ENCODE results near the gene COX19. TPM values are rescaled to one million over a fixed set of nuclear protein-coding genes. Genes with fewer than 3 reads are reported as not detected.

COX19 gene
- polyA plus RNA-seq, 1 donor from 2014 or later: 16.0 TPM

DNA sequence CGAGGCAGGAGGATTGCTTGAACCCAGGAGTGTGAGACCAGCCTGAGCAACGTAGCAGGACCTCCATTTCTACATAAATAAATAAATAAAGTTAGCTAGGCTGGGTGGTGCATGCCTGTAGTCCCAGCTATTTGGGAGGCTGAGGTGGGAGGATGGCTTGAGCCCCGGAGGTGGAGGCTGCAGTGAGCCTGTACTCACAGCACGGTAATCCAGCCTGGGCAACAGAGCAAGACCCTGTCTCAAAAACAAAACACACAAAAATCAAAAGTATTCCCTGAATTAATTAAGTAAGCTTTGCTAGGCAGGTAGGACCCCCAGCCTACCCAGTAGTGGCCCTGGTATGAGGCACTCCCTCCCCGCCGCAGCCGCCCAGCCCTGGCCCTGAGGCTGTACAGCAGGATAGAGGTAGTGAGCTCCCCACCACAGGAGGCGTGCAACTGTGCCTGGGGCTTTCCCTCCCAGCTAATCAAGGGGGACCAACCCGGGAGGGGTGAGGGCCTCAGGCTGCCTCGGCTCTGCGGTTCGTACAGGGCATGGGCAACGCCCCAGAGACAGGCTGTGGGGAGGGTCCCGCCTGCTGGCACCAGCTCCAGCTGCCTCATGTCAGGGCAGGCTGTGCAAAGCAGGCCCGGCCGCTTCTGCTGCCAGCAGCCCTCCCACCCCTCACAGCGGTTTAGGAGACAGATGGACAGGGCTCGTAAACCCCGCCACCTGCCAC is 6.6 kb upstream of the COX19 start:
- Histone ChIP-seq H3F3A (ENCODE audit: insufficient read depth, low read length, poor library complexity, severe bottlenecking) (no peaks in the 10 kb centered on the region), H3K27ac (ENCODE audit: low read length) (no peak overlapping the region), H3K9me3 (ENCODE audit: low read length) (no peaks in the 10 kb centered on the region), H3K79me2 (replicated peaks; ENCODE audit: insufficient read depth, low read length) (no peaks in the 10 kb centered on the region), H3K9me2 (ENCODE audit: insufficient read depth, low read length) (no peaks in the 10 kb centered on the region), H2AFZ (ENCODE audit: low read depth, low read length) (no peak overlapping the region), H3K9ac (ENCODE audit: low read length) (no peak overlapping the region), H3K4me3 (ENCODE audit: low read length) (no peak overlapping the region), H3K4me2 (ENCODE audit: low read length) (no peak overlapping the region), H3K27me3 (ENCODE audit: insufficient read depth, low read depth, low read length) (no peaks in the 10 kb centered on the region), H3K36me3 (ENCODE audit: insufficient read depth, low read length) (no peaks in the 10 kb centered on the region), H4K20me1 (ENCODE audit: insufficient read depth) (no peaks in the 10 kb centered on the region)
- TF ChIP-seq CTCF (IDR thresholded peaks at IDR 0.05; ENCODE audit: poor library complexity, severe bottlenecking): no peak
- no peak for TF ChIP-seq SMC3 (conservative IDR thresholded peaks at IDR 0.05; ENCODE audit: poor library complexity)
- no peak for TF ChIP-seq RAD21 (conservative IDR thresholded peaks at IDR 0.05)
- TF ChIP-seq POLR2AphosphoS5 (IDR thresholded peaks at IDR 0.05): no peak
- no peak for TF ChIP-seq EZH2 (IDR thresholded peaks at IDR 0.05; ENCODE audit: borderline replicate concordance, insufficient read depth, low read length, poor library complexity, severe bottlenecking)
- TF ChIP-seq TAF1 (IDR thresholded peaks at IDR 0.05; ENCODE audit: low read depth): no peak
- no peak for TF ChIP-seq MXI1 (conservative IDR thresholded peaks at IDR 0.05; ENCODE audit: poor library complexity, severe bottlenecking)
- TF ChIP-seq EP300 (conservative IDR thresholded peaks at IDR 0.05; ENCODE audit: poor library complexity, severe bottlenecking): no peak

DNA sequence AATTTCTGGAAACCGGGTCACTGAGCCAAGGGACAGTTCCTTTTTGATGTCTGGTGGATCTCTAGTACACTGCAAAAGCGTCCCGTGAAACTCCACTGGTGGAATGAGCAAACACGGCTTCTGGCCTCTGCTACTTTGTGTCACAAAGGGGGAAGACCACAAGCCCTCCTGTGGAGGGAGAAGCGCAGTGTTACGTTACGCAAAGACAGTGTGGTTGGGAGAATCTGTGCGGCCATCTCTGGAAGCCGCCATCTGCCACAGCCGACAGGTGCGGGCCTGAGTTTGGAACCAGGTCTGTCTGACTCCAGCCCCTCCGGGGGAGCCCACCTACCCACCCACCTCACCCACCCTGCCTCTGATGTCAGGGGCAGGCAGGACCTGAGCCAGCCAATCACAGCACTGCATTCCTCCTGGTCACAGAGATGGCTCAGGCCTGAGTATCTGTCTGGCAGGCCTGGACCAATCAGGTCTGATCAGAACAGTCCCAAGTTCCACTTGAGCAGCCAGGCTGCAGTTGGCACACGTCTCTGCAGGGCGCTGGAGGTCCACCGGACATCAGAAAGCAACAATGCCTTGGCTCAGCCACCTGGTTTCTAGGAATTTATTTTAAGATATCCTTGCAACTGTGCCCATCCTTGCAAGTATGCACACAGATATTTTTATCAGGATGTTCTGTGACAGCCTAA is 4.7 kb upstream of the COX19 start:
- Histone ChIP-seq H3K4me3 (ENCODE audit: low read length) (no peak overlapping the region), H3K9ac (ENCODE audit: low read length) (no peak overlapping the region), H4K20me1 (ENCODE audit: insufficient read depth) (no peaks in the 10 kb centered on the region), H3K9me2 (ENCODE audit: insufficient read depth, low read length) (no peaks in the 10 kb centered on the region), H2AFZ (ENCODE audit: low read depth, low read length) (no peak overlapping the region), H3K27me3 (ENCODE audit: insufficient read depth, low read depth, low read length) (no peaks in the 10 kb centered on the region), H3K27ac (ENCODE audit: low read length) (no peak overlapping the region), H3K36me3 (ENCODE audit: insufficient read depth, low read length) (no peaks in the 10 kb centered on the region), H3K4me2 (ENCODE audit: low read length) (no peak overlapping the region), H3F3A (ENCODE audit: insufficient read depth, low read length, poor library complexity, severe bottlenecking) (no peaks in the 10 kb centered on the region), H3K9me3 (ENCODE audit: low read length) (no peaks in the 10 kb centered on the region), H3K79me2 (replicated peaks; ENCODE audit: insufficient read depth, low read length) (no peaks in the 10 kb centered on the region)
- TF ChIP-seq EP300 (conservative IDR thresholded peaks at IDR 0.05; ENCODE audit: poor library complexity, severe bottlenecking) (no peak), POLR2AphosphoS5 (IDR thresholded peaks at IDR 0.05) (no peak), SMC3 (conservative IDR thresholded peaks at IDR 0.05; ENCODE audit: poor library complexity) (no peak), CTCF (IDR thresholded peaks at IDR 0.05; ENCODE audit: poor library complexity, severe bottlenecking) (no peak), RAD21 (conservative IDR thresholded peaks at IDR 0.05) (no peak), EZH2 (IDR thresholded peaks at IDR 0.05; ENCODE audit: borderline replicate concordance, insufficient read depth, low read length, poor library complexity, severe bottlenecking) (no peak), TAF1 (IDR thresholded peaks at IDR 0.05; ENCODE audit: low read depth) (no peak), MXI1 (conservative IDR thresholded peaks at IDR 0.05; ENCODE audit: poor library complexity, severe bottlenecking) (no peak)
- TF ChIP-seq, protein P1, sequence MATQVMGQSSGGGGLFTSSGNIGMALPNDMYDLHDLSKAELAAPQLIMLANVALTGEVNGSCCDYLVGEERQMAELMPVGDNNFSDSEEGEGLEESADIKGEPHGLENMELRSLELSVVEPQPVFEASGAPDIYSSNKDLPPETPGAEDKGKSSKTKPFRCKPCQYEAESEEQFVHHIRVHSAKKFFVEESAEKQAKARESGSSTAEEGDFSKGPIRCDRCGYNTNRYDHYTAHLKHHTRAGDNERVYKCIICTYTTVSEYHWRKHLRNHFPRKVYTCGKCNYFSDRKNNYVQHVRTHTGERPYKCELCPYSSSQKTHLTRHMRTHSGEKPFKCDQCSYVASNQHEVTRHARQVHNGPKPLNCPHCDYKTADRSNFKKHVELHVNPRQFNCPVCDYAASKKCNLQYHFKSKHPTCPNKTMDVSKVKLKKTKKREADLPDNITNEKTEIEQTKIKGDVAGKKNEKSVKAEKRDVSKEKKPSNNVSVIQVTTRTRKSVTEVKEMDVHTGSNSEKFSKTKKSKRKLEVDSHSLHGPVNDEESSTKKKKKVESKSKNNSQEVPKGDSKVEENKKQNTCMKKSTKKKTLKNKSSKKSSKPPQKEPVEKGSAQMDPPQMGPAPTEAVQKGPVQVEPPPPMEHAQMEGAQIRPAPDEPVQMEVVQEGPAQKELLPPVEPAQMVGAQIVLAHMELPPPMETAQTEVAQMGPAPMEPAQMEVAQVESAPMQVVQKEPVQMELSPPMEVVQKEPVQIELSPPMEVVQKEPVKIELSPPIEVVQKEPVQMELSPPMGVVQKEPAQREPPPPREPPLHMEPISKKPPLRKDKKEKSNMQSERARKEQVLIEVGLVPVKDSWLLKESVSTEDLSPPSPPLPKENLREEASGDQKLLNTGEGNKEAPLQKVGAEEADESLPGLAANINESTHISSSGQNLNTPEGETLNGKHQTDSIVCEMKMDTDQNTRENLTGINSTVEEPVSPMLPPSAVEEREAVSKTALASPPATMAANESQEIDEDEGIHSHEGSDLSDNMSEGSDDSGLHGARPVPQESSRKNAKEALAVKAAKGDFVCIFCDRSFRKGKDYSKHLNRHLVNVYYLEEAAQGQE (IDR thresholded peaks at IDR 0.05; ENCODE audit: borderline replicate concordance): no peak

Measured in neural cell (in vitro differentiated cells).